Stomach (tissue), 4 donors: Measurements from ENCODE around the gene SPRR2G.
"Not testable (repeated sequence)": the region's sequence is repeated elsewhere in the genome, so short reads cannot be mapped to it uniquely, and the experiment has no call there.

Experiments used
- CTCF ChIP-seq, 7 experiments: fragments of 450-650 bp in 4 of 7; fragments of 200-600 bp in 3 of 7; sonication (generic) in 3 of 7; IDR thresholded peaks; one replicate each; pipeline ENCODE4 v1.5.1; 2016 to 2019; ENCODE audit warnings: antibody characterized with exemption in 7 of 7, control low read depth in 2 of 7, mild to moderate bottlenecking in 1 of 7
- EP300 ChIP-seq: sonication (generic); formaldehyde crosslinking; IDR thresholded peaks from one replicate; pipeline ENCODE4 v1.6.1; 2017; ENCODE audit warnings: antibody characterized with exemption
- POLR2A ChIP-seq, 4 donors: fragments of 450-650 bp; IDR thresholded peaks; one replicate each; pipeline ENCODE4 v1.6.1; 2016; ENCODE audit warnings: antibody characterized with exemption in 4 of 4, control low read depth in 2 of 4, mild to moderate bottlenecking in 1 of 4, moderate library complexity in 1 of 4
- POLR2AphosphoS5 ChIP-seq, 3 donors: sonication (generic); formaldehyde crosslinking; IDR thresholded peaks; one replicate each; pipeline ENCODE4 v1.6.1; 2016; ENCODE audit warnings: antibody characterized with exemption in 3 of 3

DNA sequence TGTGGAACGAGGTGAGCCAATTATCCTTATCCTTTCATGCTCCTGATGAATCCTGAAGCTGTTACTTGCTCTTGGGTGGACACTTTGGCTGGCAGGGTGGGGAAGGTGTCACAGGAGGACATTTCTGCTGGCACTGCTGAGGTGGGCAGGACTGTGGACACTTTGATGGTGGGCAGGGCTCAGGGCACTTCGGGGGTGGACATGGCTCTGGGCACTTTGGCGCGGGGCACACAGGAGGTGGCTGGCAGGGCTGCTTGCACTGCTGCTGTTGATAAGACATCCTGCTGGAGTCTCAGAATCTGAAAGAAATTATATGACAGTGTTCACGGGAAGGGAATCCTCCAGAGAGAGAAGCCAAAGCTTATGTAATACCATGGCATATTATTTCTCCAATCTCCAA, 38.2 kb downstream of the SPRR2G start:
- not testable (repeated sequence) for TF ChIP-seq CTCF (IDR thresholded peaks at IDR 0.05); POLR2A (IDR thresholded peaks at IDR 0.05); EP300; POLR2AphosphoS5 (IDR thresholded peaks at IDR 0.05)
